AML-193 (cell line): ENCODE results near the gene CPXM1.

Experiments
- DNase-seq, 2 experiments: peaks; one replicate each; lab custom pipeline; 2025; lab: John Stamatoyannopoulos, UW

The CPXM1 gene

DNA sequence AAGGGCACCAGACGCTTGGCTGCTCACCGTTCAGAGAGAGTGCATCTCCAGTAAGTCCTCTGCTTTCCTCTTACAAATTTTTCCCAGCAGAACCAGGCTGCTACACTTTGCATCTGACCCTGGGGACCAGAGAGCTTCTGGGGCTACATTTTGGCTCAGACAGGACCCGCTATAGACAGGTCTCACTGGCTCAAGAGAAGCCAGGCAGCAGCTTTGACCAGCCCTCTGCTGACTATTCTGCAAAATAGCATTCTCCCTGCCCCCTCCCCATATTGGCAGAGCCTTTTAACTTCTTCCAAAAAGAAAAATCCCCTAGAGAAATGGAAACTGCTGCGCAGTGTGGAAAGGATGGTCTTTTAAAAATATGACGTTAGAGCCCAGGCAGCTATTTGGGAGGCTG lies 37.2 kb downstream of the CPXM1 start:
- DNase-seq: no peak

DNA sequence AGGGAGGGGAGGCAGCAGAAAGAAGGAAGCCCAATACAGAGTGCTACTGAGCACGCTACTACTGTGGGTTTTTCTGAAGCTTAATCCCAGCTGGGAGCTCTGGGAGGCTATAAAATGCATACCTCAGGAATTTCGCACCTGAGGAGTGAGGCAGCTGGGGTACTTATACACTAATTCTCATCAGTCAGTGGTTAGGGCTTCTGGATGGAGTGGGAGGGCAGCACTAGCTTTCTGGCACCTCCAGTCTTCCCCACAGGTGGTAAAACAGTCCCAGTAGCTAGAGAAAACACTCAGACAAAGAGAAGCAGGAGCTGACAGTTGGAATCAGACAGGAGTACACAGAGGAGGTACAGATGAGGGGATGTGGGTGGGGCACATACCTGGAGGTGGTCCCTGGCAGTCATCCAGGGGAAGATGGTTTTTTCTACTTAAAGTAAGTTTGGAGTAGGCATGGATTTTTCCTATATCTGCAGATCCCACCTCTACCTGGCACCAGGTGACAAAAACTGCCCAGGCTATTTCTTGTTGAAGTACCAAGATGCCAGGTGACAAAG lies 37.8 kb downstream of the CPXM1 start:
- DNase-seq: no peak

GRCh38 chr20:2761885-2762284 lies 38.5 kb downstream of the CPXM1 start:
- no peak for DNase-seq

DNA sequence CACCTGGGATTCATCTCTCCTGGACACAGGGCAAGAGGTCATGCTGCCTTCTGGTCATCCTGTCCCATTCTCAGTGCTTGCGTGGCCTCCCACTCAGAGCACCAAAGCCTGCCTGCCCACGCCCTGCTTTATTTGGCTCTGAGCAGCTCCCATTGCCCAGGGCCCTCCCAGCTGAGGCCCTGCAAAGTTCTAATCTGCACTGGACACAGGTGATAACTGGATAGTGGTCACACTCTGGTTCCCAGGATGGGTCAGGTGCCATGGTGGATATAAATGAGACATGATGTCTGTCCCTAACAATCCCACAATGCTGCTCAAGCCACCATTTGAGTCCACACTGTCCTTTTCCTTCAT lies 39.5 kb downstream of the CPXM1 start:
- no peak for DNase-seq

GRCh38 chr20:2760297-2760951 lies 40.0 kb downstream of the CPXM1 start:
- no peak for DNase-seq

GRCh38 chr20:2759603-2760296 lies 40.7 kb downstream of the CPXM1 start:
- no peak for DNase-seq

DNA sequence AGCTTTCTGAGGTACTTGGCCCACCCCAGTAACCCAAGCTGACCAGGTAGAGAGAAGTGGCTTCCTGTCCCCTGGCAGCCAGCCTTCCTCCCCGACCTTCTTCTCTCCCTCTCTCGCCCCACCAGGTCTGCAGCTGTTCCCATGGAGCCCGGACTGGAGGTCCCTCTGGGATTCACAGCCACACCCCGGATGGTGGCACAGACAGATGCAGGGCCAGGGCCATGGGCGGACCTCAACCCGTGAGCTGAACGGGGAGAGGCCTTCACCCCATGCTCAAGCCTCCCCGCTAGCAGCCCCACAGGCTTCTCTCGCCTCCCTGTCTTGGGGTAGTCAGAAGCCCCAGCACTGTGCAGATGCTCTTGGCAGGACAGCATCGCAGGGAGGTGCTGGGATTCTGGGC lies 41.3 kb downstream of the CPXM1 start:
- no peak for DNase-seq

GRCh38 chr20:2757969-2758368 lies 42.5 kb downstream of the CPXM1 start:
- no peak for DNase-seq

DNA sequence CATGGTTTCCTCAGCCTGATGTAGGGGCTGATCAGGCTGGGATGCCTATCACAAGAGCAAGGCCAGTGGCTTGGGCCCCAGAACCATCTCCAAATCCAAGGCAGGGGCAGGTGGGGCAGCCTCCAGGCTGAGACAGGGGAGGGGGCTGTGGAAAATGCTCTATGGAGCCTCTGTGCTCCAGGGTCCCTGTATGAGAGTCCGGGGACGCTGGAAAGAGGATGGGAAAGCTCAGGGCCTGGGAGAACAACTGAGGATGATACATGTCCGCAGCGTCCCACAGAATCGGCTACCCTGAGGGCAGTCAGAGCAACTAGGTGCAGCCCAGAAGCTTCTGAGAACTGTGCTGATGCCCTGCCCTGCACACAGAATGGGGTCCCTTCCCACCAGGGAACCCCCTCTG lies 43.4 kb downstream of the CPXM1 start:
- DNase-seq: no peak

- DNase-seq: no peak
Measured at GRCh38 chr20:2756056-2756611, 44.3 kb downstream of the CPXM1 start.

DNA sequence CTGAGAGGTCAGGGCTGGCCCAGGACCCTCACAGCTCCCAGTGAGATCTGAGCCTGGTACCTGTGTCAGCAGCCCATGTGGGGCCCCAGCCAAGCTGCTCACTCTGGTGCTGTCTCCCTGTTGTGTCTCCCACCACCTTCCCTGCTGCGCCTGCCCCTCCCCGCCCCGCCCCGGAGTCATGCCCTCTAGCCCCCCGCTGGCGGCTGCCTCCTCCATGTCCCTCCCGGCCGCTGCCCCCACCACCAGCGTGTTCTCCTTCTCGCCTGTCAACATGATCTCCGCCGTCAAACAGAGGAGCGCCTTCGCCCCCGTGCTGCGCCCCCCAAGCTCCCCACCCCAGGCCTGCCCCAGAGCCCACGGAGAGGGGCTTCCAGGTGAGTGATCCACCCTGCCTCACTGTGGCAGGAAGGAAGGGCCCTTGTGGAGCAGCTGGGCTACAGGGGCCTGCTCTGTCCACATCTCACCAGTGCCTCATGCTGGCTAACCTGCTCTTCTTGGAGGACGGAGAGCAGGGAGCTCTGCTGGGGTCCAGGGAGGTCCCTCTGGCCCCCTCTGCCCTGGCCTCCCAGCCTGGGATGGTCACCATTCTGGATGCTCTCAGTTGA lies 44.9 kb downstream of the CPXM1 start:
- DNase-seq: no peak

DNA sequence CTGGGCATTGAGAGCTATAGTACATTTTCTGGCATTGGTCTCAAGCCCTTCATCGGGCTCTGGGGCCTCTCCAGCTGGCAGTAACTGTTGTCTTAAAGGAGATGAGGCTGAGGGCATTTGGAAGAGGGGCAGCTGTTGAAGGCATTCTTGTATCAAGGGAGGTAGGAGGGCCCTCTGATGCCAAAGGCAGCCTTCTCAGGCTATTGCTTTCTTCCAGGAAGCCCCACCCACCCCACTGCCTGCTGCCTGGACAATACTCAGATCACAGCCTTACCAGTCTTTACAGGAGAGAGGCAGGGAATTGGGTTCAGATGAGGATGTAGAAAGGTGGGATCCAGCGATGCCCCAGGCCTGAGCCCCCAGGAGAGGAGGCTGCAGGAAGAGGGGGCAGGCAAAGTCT lies 46.0 kb downstream of the CPXM1 start:
- no peak for DNase-seq

- no peak for DNase-seq
Measured at GRCh38 chr20:2753461-2754040, 46.9 kb downstream of the CPXM1 start.

GRCh38 chr20:2752567-2753460 lies 47.6 kb downstream of the CPXM1 start:
- DNase-seq: peak in 1 of 2 experiments; percentile 1

DNA sequence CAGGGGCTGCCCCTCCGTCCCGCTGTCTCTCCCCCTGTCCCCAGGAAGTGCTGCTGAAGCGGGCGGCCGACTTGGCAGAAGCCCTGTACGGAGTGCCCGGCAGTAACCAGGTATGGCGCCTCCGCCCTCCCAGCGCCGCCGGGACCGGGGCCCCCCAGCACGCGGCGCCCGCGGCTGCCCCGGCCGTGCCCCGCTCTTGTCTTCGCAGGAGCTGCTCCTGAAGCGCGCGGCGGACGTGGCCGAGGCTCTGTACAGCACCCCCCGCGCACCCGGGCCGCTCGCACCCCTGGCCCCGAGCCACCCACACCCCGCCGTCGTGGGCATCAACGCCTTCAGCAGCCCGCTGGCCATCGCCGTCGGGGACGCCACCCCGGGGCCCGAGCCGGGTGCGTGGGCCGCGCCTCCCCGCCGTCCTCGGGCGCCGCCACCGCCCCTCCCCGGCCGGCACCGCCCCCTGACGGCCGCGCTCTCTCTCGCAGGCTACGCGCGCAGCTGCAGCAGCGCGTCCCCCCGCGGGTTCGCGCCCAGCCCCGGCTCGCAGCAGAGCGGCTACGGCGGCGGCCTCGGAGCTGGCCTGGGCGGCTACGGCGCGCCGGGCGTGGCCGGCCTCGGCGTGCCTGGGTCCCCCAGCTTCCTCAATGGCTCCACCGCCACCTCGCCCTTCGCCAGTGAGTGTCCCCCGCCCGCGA lies 48.4 kb downstream of the CPXM1 start:
- no peak for DNase-seq

GRCh38 chr20:2751347-2751877 lies 49.0 kb downstream of the CPXM1 start:
- DNase-seq: no peak

DNA sequence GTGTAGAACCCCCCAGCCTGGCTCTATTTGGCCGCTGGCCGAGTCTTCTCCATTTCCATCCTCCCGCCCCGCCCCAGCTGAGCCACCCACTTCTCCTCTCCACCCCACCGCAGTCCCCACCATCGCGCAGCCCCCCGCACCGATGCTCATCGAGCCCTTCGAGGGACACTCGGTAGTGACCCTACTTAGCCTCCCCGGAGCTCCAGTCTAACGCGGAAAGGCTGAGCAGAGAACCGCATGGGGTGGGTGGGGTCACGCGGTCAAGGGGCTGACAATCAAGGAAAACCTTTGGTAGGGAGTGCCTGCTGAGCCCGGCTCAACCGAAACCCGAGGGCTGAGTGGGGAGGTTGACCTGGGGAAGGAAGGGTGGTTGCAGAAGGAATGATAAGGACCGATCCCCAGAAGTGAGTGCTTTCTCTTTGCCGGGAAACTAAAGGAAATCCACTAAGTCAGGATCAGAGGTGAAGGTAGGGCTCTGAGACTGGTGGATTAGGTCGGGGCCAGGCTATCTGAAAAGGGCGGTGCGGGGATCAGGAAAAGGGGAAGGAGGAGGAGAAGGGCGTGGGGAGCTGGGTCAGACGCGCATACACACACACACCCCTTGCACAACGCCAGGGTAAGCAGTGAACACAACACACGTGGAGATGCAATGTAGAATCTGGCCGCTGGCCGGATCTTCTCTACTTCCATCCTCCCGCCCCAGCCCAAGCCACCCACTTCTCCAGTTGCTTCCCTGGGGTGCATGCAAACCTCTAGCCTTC lies 49.8 kb downstream of the CPXM1 start:
- no peak for DNase-seq

- DNase-seq: no peak
Measured at GRCh38 chr20:2749951-2750490, 50.4 kb downstream of the CPXM1 start.

DNA sequence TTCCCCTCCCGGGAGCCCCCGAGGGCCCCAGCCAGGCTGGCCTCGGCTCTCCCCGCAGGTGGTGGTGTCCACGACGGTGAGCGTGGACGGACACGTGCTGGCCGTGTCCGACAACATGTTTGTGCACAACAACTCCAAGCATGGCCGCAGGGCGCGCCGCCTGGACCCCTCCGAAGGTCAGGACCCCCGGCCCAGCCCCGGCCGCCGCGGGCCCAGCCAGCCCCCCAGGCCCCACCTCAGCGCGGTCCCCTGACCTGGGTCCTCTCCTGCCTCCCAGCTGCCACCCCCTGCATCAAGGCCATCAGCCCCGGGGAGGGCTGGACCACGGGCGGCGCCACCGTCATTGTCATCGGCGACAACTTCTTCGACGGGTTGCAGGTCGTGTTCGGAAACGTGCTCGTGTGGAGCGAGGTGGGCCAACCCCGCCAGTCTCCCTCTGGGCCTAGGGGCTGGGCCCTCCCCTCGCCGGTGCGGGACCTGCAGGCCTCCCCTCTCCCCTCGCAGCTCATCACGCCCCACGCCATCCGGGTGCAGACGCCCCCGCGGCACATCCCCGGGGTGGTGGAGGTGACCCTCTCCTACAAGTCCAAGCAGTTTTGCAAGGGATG lies 51.0 kb downstream of the CPXM1 start:
- no peak for DNase-seq
